HG03342 (cell line): ENCODE measurements around the gene TLK1.
A peak's percentile ranks its signal among the peaks of the same experiment; 100 is the strongest.

Experiments
- ATAC-seq: cut with Tn5 transposase; IDR thresholded peaks from one replicate; pipeline ENCODE4 v1.9.1; 2021; ENCODE audit warnings: mild to moderate bottlenecking, moderate library complexity; ENCODE audit not compliant: unreplicated experiment

TLK1 gene

DNA sequence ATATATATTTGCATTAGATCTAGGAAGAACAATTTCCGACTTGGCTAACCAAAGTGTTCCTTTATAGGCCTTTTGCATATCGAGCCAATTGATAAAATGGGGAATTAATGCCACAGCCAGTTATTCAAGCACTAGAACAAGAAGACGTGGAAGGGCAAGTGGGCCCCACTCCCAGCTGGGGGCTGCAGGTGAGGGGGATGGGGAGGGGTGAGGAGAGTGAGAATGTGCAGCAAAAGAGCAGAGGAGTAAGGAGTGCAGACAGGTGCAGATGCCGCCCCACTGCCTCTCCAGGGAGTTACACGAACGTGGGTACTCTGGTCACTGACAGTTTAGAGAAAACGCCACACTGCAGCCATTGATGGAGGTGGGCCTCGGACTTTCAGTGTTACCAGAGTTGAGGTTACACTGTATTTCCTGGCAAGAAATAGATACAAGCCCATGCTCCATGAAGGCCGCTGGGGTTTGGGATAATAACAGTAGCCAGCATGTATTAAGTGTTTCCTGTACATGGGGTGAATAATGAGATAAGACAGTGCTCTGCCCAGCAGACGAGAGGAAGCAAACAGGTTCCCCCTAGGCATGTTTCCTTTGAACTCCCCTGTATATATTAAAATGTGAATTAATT lies 190.7 kb downstream of the TLK1 start:
- ATAC-seq, result no peak

- ATAC-seq, result no peak
Observed at GRCh38 chr2:170969030-170969429, 191.7 kb downstream of the TLK1 start.

DNA sequence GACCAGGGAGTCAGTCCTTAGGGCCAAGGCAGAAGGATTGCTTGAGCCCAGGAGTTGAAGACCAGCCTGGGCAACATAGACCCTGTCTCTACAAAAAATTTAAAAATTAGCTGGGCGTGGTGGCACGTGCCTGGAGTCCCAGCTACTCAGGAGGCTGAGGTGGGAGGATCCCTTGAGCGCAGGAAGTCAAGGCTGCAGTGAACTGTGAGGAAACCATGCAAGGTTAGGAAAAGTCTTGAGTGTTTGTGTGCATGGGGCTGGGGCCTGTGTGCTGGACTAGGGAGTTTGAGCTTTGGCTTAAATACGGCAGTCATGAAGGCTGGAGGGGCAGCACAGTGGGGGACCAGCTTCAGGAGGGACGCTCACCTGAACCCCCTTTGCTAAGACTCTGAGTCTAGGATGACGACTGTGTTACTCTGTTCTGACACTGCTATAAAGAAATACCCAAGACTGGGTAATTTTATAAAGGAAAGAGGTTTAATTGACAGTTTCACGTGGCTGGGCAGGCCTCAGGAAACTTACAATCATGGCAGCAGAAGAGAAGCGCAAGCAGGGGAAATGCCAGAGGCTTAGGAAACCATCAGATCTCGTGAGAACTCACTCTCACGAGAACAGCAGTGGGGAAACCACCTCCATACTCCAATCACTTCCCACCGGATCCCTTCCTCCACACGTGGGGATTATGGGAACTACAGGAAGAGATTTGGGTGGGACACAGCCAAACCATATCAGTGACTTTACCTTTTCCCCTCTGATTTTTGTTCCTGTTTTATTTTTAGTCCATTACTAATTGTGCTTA lies 192.3 kb downstream of the TLK1 start:
- no peak for ATAC-seq

- ATAC-seq, result no peak
Observed at GRCh38 chr2:170967553-170967952, 193.1 kb downstream of the TLK1 start.

- ATAC-seq, result no peak
Observed at GRCh38 chr2:170966648-170967396, 193.9 kb downstream of the TLK1 start.

- ATAC-seq, result no peak
Observed at GRCh38 chr2:170965446-170966225, 195.1 kb downstream of the TLK1 start.

DNA sequence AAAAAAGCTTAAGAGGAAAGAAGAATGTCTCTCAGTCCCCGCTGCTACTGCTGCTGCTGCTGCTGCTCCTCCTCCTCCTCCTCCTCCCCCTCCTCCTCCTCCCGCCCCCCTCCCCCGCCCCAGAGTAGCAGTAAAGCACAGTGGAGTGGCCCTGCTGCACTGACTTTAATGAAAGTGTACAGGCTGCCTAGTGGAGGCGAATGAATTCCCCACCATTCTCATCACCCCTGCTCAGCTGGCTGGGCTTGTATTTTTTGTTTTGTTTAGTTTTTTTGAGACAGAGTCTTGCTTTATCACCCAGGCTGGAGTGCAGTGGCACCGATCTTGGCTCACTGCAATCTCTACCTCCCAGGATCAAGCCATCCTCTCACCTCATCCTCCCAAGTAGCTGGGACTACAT lies 197.3 kb downstream of the TLK1 start:
- no peak for ATAC-seq

DNA sequence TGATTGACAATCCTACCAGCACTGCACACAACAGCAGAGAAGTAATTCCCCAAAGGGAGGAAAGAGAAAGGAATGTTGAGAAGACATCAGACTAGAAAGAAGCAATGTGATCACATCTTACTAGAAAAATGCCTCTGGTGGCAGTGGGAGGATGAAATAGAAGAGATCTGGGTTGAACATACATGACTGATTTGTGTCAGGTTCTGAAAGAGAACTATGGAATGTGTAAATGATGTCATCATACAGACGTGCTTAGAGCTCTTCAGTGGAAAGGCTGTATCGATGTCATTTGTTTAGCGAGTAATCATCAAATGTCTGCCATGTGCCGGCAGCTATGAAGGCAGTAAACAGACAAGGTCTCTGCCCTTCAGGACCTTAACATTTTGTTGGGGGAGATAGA lies 206.8 kb downstream of the TLK1 start:
- no peak for ATAC-seq

GRCh38 chr2:170950221-170950761 lies 210.4 kb downstream of the TLK1 start:
- peak; percentile 68 for ATAC-seq

DNA sequence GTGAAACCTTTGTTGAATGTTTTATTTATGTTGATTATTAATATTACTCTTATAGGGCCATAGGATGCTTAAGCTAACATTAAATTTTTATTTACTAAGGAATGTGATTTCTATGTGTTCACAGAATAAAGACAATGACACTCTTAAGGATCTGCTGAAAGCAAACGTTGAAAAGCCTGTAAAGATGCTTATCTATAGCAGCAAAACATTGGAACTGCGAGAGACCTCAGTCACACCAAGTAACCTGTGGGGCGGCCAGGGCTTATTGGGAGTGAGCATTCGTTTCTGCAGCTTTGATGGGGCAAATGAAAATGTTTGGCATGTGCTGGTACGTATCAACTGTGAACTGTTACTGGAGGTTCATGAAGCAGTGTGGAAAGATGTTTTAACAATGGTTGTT lies 211.3 kb downstream of the TLK1 start:
- ATAC-seq, result no peak

- no peak for ATAC-seq
Observed at GRCh38 chr2:170944545-170944944, 216.1 kb downstream of the TLK1 start.

DNA sequence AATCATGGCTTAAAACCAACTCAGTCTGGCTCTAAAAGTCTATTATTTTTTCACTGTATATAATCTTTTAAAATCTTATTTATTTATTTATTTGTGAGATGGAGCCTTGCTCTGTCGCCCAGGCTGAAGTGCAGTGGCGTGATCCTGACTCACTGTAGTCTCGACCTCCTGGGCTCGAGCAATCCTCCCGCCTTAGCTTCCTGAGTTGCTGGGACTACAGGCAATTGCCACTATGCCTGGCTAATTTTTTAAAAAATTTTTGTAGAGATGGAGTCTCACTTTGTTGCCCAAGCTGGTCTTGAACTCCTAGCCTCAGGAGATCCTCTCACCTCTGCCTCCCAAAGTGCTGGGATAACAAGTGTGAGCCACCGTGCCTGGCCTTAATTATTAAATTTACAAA lies 217.1 kb downstream of the TLK1 start:
- no peak for ATAC-seq

DNA sequence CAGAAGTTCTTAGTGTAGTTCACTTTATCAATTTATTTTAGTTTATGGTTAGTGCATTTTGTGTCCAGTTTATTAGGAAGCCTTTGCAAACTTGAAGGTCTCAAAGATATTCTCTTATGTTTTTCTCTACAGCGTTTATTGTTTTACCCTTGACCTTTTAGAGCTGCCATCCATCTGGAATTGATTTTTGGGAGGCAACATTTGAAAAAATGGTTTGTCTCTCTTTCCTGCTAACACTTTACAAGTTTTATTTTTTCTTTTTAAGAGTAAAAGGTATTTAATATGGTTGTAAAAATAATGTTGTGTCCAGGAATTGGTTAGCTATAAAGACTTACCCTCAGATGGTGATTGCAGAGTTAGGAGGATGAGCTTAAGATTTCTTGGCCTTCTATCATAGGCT lies 217.7 kb downstream of the TLK1 start:
- no peak for ATAC-seq

DNA sequence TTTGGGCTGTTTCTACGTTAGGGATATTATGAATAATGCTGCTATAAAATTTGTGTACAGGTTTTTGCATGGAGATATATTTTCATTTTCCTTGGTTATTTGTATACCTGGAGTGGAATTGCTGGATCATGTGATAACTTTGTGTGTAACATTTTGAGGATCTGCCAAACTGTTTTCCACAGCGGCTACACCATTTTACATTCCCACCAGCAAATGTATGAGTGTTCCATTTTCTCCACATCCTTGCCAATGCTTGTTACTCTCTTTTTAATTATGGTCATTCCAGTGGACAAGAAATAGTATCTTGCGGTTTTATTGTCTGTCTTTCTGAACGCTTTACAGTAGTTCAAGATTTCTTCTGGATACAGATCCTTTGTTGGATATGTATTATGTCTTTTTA lies 218.1 kb downstream of the TLK1 start:
- no peak for ATAC-seq
